Measurements from ENCODE around the gene USP20. TPM values are rescaled to one million over a fixed set of nuclear protein-coding genes. Genes with fewer than 3 reads are reported as not detected.

USP20 gene
- polyA plus RNA-seq, 4 donors = 16.0 to 47.0 (median 20.4) TPM

- H3K36me3 ChIP-seq (ENCODE audit: control insufficient read depth in 3 of 3, insufficient read depth in 2 of 3, low read depth in 1 of 3, low read length in 3 of 3) = peaks cover 0 to 31% (median 4%) of the 10 kb centered on the region in 3 donors
- WGBS, 3 donors = 86 to 93% (median 88%) methylated on average over 20 of the region's 20 CpGs
- FAIRE-seq = no peak
Observed at GRCh38 chr9:129900263-129901027, 65.2 kb downstream of the USP20 start.

GRCh38 chr9:129901993-129902739 is 66.9 kb downstream of the USP20 start:
- FAIRE-seq (no peak), DNase-seq (no peak)
- Histone ChIP-seq H3K36me3 (ENCODE audit: control insufficient read depth in 3 of 3, insufficient read depth in 2 of 3, low read depth in 1 of 3, low read length in 3 of 3) (peaks cover 0 to 30% (median 4%) of the 10 kb centered on the region in 3 donors), H3K4me3 (ENCODE audit: low read depth in 1 of 3, low read length in 3 of 3) (no peak overlapping the region), H3K9me3 (ENCODE audit: control insufficient read depth in 2 of 2, insufficient read depth in 1 of 2, low read depth in 1 of 2, low read length in 1 of 2) (no peaks in the 10 kb centered on the region), H3K4me1 (ENCODE audit: control insufficient read depth in 3 of 3, insufficient read depth in 2 of 3, low read depth in 1 of 3, low read length in 2 of 3) (no peaks in the 10 kb centered on the region), H3K27me3 (ENCODE audit: control insufficient read depth in 3 of 3, insufficient read depth in 3 of 3, low read length in 3 of 3) (no peaks in the 10 kb centered on the region), H3K27ac (ENCODE audit: low read depth in 1 of 3, low read length in 2 of 3) (no peak overlapping the region)
- WGBS, 3 donors = 86 to 89% (median 88%) methylated on average over 9 of the region's 9 CpGs

More at GRCh38 chr9:129900263-129901027, 65.2 kb downstream of the USP20 start:
- Histone ChIP-seq H3K4me1 (ENCODE audit: control insufficient read depth in 3 of 3, insufficient read depth in 2 of 3, low read depth in 1 of 3, low read length in 2 of 3) (no peaks in the 10 kb centered on the region), H3K27ac (ENCODE audit: low read depth in 1 of 3, low read length in 2 of 3) (no peak overlapping the region), H3K9me3 (ENCODE audit: control insufficient read depth in 2 of 2, insufficient read depth in 1 of 2, low read depth in 1 of 2, low read length in 1 of 2) (no peaks in the 10 kb centered on the region), H3K4me3 (ENCODE audit: low read depth in 1 of 3, low read length in 3 of 3) (no peak overlapping the region), H3K27me3 (ENCODE audit: control insufficient read depth in 3 of 3, insufficient read depth in 3 of 3, low read length in 3 of 3) (no peaks in the 10 kb centered on the region)
- DNase-seq = no peak

- DNase-seq (no peak), FAIRE-seq (no peak)
- H3K9me3 ChIP-seq (ENCODE audit: control insufficient read depth in 2 of 2, insufficient read depth in 1 of 2, low read depth in 1 of 2, low read length in 1 of 2) = no peaks in the 10 kb centered on the region
- WGBS, 3 donors = 82 to 87% (median 85%) methylated on average over 8 of the region's 8 CpGs
- no peak overlapping the region for H3K27ac ChIP-seq (ENCODE audit: low read depth in 1 of 3, low read length in 2 of 3)
- peaks cover 0 to 33% (median 4%) of the 10 kb centered on the region in 3 donors for H3K36me3 ChIP-seq (ENCODE audit: control insufficient read depth in 3 of 3, insufficient read depth in 2 of 3, low read depth in 1 of 3, low read length in 3 of 3)
- H3K4me1 ChIP-seq (ENCODE audit: control insufficient read depth in 3 of 3, insufficient read depth in 2 of 3, low read depth in 1 of 3, low read length in 2 of 3) = no peaks in the 10 kb centered on the region
- H3K27me3 ChIP-seq (ENCODE audit: control insufficient read depth in 3 of 3, insufficient read depth in 3 of 3, low read length in 3 of 3) = no peaks in the 10 kb centered on the region
- H3K4me3 ChIP-seq (ENCODE audit: low read depth in 1 of 3, low read length in 3 of 3) = no peak overlapping the region
Observed at GRCh38 chr9:129902740-129903134, 67.5 kb downstream of the USP20 start.

GRCh38 chr9:129904734-129905133 is 69.5 kb downstream of the USP20 start:
- FAIRE-seq (no peak), DNase-seq (no peak)
- Histone ChIP-seq H3K4me3 (ENCODE audit: low read depth in 1 of 3, low read length in 3 of 3) (no peak overlapping the region), H3K4me1 (ENCODE audit: control insufficient read depth in 3 of 3, insufficient read depth in 2 of 3, low read depth in 1 of 3, low read length in 2 of 3) (no peaks in the 10 kb centered on the region), H3K27ac (ENCODE audit: low read depth in 1 of 3, low read length in 2 of 3) (no peak overlapping the region), H3K9me3 (ENCODE audit: control insufficient read depth in 2 of 2, insufficient read depth in 1 of 2, low read depth in 1 of 2, low read length in 1 of 2) (no peaks in the 10 kb centered on the region), H3K36me3 (ENCODE audit: control insufficient read depth in 3 of 3, insufficient read depth in 2 of 3, low read depth in 1 of 3, low read length in 3 of 3) (peaks cover 0 to 28% (median 2%) of the 10 kb centered on the region in 3 donors), H3K27me3 (ENCODE audit: control insufficient read depth in 3 of 3, insufficient read depth in 3 of 3, low read length in 3 of 3) (no peaks in the 10 kb centered on the region)
- WGBS, 3 donors = 86 to 97% (median 91%) methylated on average over 4 of the region's 4 CpGs

GRCh38 chr9:129906298-129906697 is 71.0 kb downstream of the USP20 start:
- no peak overlapping the region for H3K27ac ChIP-seq (ENCODE audit: low read depth in 1 of 3, low read length in 2 of 3)
- H3K4me1 ChIP-seq (ENCODE audit: control insufficient read depth in 3 of 3, insufficient read depth in 2 of 3, low read depth in 1 of 3, low read length in 2 of 3) = no peaks in the 10 kb centered on the region
- H3K27me3 ChIP-seq (ENCODE audit: control insufficient read depth in 3 of 3, insufficient read depth in 3 of 3, low read length in 3 of 3) = no peaks in the 10 kb centered on the region
- no peaks in the 10 kb centered on the region for H3K9me3 ChIP-seq (ENCODE audit: control insufficient read depth in 2 of 2, insufficient read depth in 1 of 2, low read depth in 1 of 2, low read length in 1 of 2)
- FAIRE-seq (no peak), DNase-seq (no peak)
- no peak overlapping the region for H3K4me3 ChIP-seq (ENCODE audit: low read depth in 1 of 3, low read length in 3 of 3)
- 90 to 98% (median 95%) methylated on average over 4 of the region's 4 CpGs for WGBS, 3 donors
- peaks cover 0 to 22% (median 0%) of the 10 kb centered on the region in 3 donors for H3K36me3 ChIP-seq (ENCODE audit: control insufficient read depth in 3 of 3, insufficient read depth in 2 of 3, low read depth in 1 of 3, low read length in 3 of 3)

GRCh38 chr9:129907201-129907600 is 71.9 kb downstream of the USP20 start:
- WGBS, 3 donors = 70 to 91% (median 89%) methylated on average over 4 of the region's 4 CpGs
- FAIRE-seq (no peak), DNase-seq (no peak)
- H3K27me3 ChIP-seq (ENCODE audit: control insufficient read depth in 3 of 3, insufficient read depth in 3 of 3, low read length in 3 of 3) = no peaks in the 10 kb centered on the region
- no peak overlapping the region for H3K4me3 ChIP-seq (ENCODE audit: low read depth in 1 of 3, low read length in 3 of 3)
- H3K36me3 ChIP-seq (ENCODE audit: control insufficient read depth in 3 of 3, insufficient read depth in 2 of 3, low read depth in 1 of 3, low read length in 3 of 3) = peaks cover 0 to 21% (median 0%) of the 10 kb centered on the region in 3 donors
- no peak overlapping the region for H3K27ac ChIP-seq (ENCODE audit: low read depth in 1 of 3, low read length in 2 of 3)
- no peaks in the 10 kb centered on the region for H3K4me1 ChIP-seq (ENCODE audit: control insufficient read depth in 3 of 3, insufficient read depth in 2 of 3, low read depth in 1 of 3, low read length in 2 of 3)
- H3K9me3 ChIP-seq (ENCODE audit: control insufficient read depth in 2 of 2, insufficient read depth in 1 of 2, low read depth in 1 of 2, low read length in 1 of 2) = no peaks in the 10 kb centered on the region

GRCh38 chr9:129908906-129909305 is 73.6 kb downstream of the USP20 start:
- H3K4me3 ChIP-seq (ENCODE audit: low read depth in 1 of 3, low read length in 3 of 3) = no peak overlapping the region
- no peak for DNase-seq
- WGBS, 3 donors = 85 to 94% (median 86%) methylated on average over 4 of the region's 4 CpGs
- no peak for FAIRE-seq
- H3K27ac ChIP-seq (ENCODE audit: low read depth in 1 of 3, low read length in 2 of 3) = no peak overlapping the region
- H3K9me3 ChIP-seq (ENCODE audit: control insufficient read depth in 2 of 2, insufficient read depth in 1 of 2, low read depth in 1 of 2, low read length in 1 of 2) = no peaks in the 10 kb centered on the region
- H3K4me1 ChIP-seq (ENCODE audit: control insufficient read depth in 3 of 3, insufficient read depth in 2 of 3, low read depth in 1 of 3, low read length in 2 of 3) = no peaks in the 10 kb centered on the region
- peaks cover 0 to 18% (median 2%) of the 10 kb centered on the region in 3 donors for H3K36me3 ChIP-seq (ENCODE audit: control insufficient read depth in 3 of 3, insufficient read depth in 2 of 3, low read depth in 1 of 3, low read length in 3 of 3)
- no peaks in the 10 kb centered on the region for H3K27me3 ChIP-seq (ENCODE audit: control insufficient read depth in 3 of 3, insufficient read depth in 3 of 3, low read length in 3 of 3)

GRCh38 chr9:129909851-129910250 is 74.6 kb downstream of the USP20 start:
- H3K27ac ChIP-seq (ENCODE audit: low read depth in 1 of 3, low read length in 2 of 3) = no peak overlapping the region
- H3K4me3 ChIP-seq (ENCODE audit: low read depth in 1 of 3, low read length in 3 of 3) = no peak overlapping the region
- FAIRE-seq (no peak), DNase-seq (no peak)
- H3K27me3 ChIP-seq (ENCODE audit: control insufficient read depth in 3 of 3, insufficient read depth in 3 of 3, low read length in 3 of 3) = no peaks in the 10 kb centered on the region
- no peaks in the 10 kb centered on the region for H3K9me3 ChIP-seq (ENCODE audit: control insufficient read depth in 2 of 2, insufficient read depth in 1 of 2, low read depth in 1 of 2, low read length in 1 of 2)
- H3K36me3 ChIP-seq (ENCODE audit: control insufficient read depth in 3 of 3, insufficient read depth in 2 of 3, low read depth in 1 of 3, low read length in 3 of 3) = peaks cover 0 to 15% (median 2%) of the 10 kb centered on the region in 3 donors
- no peaks in the 10 kb centered on the region for H3K4me1 ChIP-seq (ENCODE audit: control insufficient read depth in 3 of 3, insufficient read depth in 2 of 3, low read depth in 1 of 3, low read length in 2 of 3)
- 91 to 94% (median 94%) methylated on average over 9 of the region's 9 CpGs for WGBS, 3 donors

All from small intestine (tissue), 7 donors.